GM19397 (cell line): Measurements from ENCODE around the gene RARA.

Experiments used
- ATAC-seq: cut with Tn5 transposase; IDR thresholded peaks from one replicate; pipeline ENCODE4 v1.9.1; 2021; ENCODE audit warnings: mild to moderate bottlenecking, moderate library complexity; ENCODE audit not compliant: unreplicated experiment

The RARA gene

DNA sequence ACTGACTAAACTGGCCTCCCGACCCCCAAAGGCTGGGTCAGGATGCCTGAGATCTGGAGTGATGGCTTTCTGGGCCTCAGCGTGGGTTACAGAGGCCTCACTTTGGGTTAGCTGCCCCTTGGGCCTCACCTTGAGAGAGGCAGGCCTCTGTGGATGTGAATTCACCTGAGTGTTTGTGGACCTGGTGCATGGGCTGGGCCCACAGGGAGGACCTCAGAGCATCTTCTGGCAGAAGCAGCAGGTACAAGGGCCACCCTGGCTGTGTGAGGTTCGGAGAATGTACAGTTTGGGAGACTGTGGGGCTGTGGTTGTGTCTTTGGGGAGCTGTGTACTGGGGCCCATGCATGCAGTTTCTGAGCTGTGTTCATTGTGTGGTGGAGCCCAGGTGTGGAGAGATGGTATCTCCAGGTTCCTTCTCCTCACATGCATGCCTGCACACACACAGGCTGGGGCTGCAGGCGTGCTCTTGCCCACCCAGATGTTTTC is 18.3 kb downstream of the RARA start:
- ATAC-seq: no peak

DNA sequence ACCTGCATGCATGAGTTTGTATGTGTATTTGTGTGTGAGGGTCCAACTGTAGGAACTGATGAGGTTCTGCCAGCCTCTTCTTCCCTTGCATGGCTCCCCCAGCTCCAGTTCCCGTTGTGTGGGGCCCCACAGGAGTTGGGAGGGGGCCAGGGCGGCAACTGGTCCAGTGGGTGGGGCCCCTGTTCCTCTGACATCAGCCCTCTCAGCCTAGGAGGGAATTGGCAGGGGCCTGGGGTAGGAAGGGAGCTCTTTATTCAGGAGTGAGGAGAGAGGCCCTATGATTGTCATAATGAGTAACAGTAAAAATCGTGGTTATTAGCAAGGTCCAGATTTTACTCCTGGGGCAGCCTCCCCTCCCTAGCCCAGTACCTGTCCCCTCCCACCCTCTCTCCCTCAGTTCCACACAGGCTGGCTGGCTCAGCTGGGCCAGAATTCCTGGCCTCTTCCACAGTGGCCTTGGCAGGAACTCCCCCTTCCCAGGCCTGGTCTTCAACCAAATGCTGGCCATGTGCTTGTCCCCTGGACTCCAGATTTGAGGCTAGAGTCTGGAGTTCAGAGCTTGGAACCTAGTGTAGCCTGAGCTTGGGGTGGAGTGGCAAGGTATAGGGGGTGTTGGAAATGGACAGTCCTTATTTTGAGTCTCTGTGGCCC is 18.9 kb downstream of the RARA start:
- ATAC-seq: no peak

DNA sequence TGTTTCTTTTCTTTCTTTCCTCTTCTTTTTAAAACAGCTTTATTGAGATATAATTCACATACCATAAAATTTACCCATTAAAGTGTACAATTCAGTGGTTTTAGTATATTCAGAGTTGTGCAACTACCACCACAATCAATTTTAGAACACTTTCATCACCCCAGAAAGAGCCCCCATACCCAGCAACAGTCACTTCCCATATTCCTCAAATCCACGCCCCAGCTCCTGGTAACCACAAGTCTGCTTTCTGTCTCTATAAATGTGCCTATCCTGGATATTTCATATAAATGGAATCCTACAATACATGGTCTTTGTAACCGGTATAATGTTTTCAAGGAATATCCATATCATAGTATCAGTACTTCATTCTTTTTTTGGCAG is 19.4 kb downstream of the RARA start:
- no peak for ATAC-seq

DNA sequence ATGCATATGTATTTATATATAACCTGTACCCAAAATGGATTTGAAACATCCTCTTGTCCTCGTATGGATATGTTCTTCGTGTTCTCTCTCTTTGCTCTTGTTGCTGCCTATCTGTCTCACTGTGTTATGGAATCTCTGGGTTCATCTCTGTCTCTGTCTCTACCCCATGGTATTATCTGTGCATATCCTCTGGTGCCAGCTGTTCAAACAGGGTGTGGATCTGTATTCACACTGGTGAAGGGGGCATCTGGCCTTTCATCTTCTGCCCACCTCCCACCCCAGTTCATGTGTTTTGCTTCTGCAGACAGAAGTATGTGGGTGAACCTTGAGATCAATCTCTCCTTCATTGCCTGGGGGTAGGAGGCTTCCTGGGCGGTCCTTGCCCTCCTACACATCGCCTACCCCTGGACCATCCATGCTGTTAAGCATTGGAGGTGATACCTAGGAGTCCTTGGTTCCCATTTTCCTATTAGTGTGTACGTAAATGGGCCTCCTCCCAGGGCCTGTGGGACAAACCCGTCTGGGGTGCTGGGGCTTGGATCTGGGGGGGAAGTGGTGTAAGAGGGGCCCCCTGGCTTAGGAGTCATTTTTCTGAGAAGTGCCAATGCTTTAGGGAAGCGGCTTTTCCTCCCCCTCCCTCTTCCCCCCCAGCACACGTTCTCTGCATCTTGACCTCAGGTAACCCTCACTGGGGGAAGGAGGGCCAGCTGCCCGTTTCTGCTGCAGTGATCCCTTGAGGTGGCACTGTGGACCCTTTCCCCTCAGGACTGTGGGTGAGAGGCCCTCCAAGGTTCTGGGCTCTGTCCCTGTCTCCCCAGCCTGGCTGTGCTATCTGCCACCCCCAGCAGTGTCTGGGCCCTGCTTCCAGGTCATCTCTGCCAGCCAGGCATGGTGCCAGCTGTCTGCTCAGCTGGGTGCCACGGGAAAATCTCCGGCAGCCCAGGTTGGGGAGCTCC is 21.1 kb downstream of the RARA start:
- no peak for ATAC-seq

DNA sequence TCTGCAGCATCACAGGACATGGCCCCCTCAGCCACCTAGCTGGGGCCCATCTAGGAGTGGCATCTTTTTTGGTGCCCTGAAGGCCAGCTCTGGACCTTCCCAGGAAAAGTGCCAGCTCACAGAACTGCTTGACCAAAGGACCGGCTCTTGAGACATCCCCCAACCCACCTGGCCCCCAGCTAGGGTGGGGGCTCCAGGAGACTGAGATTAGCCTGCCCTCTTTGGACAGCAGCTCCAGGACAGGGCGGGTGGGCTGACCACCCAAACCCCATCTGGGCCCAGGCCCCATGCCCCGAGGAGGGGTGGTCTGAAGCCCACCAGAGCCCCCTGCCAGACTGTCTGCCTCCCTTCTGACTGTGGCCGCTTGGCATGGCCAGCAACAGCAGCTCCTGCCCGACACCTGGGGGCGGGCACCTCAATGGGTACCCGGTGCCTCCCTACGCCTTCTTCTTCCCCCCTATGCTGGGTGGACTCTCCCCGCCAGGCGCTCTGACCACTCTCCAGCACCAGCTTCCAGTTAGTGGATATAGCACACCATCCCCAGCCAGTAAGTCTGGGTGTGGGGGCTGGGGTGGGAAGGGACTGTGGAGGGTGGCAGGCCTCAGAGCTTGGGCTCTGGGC is 22.0 kb downstream of the RARA start:
- no peak for ATAC-seq

DNA sequence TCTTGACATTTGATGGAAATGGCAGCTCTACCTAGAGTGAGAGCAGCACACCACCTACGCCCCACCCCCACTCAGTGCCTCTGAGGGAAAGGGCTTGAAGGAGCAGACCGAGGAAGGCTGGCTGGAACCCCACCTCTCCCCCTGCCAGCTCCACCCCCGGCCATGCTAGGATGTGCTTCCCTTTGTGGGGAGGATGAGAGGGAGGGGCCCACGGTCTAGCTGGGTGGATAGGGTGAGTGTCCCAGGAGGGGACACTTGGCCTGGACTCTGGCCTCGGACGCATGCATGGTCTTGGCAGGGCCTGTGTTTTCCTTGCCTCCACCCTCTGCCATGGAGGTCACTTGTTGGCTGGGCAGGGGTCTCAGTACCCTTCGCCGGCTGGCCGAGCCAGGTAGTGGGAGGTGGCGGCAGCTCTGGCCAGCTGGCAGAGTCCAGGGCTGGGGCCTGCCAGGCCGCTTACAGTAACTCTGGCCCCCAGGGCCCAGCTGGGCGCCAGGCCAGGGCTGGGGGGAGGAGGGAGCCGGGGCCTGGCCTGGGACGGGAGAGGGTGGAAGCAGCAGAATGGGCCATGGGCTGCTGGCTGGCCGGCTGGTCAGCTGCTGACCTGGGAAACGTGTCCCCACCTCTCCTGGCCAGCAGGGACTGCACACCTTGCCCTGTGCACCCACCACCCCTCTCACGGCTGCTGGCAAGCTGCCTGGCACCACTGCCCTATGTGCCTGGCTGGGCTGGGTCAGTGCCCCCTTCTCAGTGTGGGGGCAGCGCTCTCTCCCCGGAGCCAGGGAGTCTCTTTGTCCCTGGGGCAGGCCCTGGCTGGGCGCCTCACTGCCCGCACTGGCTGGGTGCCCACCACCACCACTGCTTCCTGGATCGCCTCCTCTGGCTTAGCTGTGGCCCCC is 23.0 kb downstream of the RARA start:
- ATAC-seq: no peak

DNA sequence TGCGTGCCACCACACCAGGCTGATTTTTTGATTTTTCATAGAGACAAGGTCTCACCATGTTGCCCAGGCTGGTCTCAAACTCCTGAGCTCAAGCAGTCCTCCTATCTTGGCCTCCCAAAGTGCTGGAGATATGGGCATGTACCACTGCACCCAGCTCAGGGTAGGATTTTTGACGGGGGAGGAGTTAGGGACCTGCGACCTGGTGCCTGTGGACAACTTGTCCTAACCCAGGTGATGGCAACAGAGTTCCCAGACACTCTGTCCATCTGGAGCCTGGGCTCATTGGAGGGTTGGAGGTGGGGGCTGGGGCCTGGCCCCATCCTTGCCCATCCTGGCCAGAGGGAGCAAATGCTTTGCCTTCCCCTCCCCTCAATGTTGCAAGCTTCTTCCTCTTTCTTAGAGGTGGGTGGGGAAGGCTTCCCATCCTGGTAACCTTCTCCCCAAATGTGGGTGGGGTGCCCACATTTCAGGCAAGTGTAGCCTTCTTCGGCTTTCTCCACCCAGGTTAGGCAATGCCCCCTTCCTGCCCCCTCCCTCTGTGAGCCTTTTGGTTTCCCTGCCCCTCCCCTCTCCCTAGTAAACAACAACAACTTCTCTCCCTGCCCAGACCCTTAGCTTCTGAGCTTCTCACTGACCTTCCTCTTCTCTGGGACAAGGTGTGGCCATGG is 24.9 kb downstream of the RARA start:
- ATAC-seq: no peak

DNA sequence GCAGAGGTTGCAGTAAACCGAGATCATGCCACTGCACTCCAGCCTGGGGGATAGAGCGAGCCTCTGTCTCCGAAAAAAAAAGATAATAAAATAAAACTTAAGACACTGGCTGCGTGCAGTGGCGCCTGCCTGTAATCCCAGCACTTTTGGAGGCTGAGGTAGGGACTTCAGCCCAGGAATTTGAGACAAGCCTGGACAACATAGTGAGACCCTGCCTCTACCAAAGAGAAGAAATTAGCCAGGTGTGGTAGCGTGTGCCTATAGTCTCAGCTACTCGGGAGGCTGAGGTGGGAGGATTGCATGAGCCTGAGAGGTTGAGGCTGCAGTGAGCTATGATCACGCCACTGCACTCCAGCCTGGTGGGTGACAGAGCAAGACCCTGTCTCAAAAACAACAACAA is 26.6 kb downstream of the RARA start:
- ATAC-seq: no peak

DNA sequence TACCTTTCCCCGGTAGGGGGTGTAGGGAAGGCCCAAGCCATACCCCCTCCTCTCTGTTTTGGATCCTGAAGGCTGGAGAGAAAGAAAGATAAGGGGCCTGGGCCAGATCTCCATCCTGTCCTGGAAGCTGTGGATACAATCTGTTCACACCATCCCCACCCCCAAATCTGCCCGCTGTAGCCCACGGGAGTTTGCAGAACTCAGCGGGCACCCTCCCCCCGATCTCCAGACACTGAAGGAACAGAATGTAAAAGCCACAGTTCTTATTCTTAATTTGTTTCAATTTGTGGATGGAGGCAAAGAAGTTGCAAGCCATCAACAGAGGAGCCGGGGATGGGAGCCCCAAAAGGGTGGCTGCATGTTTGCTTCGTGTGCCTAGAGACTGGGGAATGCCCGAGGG is 28.4 kb downstream of the RARA start:
- no peak for ATAC-seq

DNA sequence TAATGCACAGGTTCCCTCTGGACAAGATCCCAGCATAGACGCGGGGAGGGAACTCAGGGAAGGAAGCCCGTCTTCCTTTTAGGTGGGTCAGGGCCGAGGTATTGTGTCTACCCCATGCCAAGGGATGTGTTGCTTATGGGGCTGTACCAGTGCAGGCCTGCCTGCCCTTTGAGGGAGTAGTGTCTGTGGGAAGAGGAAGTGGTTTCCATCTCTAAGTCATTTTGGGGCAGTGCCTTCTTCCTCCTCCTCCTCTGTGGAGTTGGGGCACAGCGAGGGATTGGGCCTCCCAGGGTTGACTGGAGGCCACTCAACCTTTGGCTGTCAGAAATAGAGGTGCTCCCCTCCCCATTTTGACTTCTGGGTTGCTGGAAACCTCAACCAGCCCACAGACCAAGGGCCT is 29.1 kb downstream of the RARA start:
- ATAC-seq: no peak

DNA sequence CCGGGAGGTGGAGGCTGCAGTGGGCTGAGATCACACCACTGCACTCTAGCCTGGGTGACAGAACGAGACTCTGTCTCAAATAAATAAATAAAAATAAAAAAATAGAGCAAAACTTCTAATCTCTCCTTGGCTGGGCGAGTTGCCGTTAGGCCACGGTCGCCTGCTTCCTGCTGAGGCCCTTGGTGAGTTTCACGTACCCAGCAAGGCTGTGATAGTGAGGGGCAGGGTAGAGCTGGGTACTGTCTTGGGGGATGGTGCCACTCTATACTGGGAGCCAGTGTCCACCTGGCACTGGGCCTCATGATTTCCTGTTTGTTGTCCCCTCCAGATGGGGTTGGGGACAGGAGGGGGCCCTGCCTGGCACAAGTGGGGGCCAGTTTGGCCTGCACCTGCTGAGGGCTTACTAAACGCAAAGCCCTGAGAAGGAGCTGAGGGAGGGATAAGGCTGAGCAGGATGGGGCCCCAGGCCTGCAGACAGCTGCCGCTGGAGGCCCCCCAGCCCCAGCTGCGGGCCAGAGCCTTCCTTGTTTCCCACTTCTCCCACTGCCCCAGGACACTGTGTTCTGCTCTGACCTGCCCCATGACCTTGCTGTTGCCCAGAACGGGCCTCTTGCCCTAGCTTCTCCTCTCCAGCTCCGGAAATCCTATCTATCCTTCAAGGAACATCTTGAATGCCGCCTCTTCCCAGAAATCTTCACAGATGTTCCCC is 30.1 kb downstream of the RARA start:
- ATAC-seq: no peak

DNA sequence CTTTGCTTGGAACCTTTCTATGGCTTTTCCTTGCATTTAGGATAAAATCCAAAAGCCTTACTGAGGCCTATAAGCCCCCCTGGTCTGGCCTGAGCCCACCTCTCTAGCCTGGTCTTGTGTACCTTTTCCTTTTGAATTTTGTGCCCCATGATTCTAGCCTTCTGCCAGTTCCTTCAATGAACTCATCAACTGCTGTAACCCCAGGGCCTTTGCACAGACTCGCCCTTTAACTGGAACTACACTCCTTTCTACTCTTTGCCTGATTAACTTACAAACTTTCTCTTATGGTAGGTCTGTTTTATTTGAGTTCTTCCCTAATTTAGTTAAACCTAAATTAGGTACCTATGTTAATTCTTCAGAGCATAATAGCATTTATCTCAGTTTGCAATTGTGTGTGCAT is 31.3 kb downstream of the RARA start:
- ATAC-seq: no peak

DNA sequence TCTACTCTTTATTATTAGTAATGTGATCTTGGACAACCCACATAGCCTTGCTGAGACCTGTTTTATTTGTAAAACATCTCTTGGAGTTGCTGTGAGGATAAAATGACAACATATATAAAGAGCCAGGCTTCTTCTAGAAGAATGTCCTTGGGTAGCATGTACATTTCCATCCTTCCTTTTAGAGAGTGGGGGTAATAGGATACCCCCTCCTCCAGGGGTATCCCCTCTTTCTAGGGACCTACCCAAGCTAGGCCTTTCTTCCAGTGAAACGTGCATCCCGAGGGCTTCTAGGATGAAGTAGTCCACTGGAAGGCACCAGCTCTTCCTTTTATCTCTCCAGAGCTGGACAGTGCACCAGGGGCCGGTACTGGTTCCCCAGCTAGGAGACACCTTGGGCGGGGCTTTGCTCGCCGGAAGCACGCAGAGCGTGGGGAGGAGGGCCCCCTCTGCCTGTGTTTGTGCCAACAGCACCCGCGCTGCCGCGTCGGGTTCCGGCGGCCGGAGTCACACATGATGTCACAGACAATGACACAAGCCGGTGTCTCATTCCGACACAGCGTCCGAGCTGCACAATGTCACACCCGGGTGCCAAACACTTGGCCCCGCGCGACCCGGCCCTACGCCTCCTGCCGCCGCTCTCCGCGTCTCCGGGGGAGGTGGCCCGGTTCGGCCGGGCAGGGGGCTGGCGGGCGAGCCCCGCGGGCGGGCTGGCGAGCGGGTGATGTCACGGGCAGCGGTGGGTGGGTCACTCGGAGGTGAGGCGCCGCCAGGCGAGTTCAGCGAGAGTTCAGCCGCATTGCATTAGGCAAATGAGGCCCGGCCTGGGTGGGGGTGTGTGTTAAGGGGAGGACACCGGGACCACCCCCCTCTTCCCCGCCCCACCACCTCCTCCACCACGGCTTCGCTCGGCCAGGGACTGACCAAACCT is 32.2 kb downstream of the RARA start:
- ATAC-seq: peak; percentile 61

DNA sequence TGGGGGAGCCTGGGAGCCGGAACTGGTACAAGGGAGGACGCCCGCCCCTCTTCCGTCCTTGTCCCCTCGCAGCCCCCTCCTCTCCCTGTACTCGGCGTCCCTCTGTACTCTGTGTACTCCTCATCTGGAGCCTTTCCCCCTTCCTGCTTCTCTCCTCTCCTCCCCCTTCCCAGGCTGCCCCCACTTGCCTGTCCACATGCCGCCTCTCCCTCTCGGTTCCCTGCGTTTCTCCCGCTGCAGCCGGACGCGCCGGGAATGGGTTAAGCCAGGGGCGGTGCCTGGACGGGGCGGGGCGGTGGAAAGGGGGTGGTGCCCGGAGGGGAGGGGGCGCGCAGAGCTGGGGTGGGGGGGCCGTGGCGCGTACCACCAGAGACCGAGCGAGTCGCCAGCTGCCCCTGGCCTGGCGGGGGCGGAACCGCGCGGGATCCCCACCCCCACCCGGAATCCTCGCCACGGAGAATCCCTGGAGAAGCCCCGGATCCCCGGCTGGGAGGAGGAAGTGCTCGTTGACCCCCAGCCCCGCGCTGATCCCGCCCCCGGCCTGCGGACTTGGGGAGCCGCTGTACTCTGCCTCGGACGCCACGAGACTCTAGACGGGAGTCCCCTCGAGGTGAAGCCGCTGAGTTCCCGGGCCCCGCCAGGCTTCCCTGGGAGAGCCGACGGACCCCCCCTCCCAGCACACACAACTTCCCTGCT is 33.0 kb downstream of the RARA start:
- no peak for ATAC-seq

DNA sequence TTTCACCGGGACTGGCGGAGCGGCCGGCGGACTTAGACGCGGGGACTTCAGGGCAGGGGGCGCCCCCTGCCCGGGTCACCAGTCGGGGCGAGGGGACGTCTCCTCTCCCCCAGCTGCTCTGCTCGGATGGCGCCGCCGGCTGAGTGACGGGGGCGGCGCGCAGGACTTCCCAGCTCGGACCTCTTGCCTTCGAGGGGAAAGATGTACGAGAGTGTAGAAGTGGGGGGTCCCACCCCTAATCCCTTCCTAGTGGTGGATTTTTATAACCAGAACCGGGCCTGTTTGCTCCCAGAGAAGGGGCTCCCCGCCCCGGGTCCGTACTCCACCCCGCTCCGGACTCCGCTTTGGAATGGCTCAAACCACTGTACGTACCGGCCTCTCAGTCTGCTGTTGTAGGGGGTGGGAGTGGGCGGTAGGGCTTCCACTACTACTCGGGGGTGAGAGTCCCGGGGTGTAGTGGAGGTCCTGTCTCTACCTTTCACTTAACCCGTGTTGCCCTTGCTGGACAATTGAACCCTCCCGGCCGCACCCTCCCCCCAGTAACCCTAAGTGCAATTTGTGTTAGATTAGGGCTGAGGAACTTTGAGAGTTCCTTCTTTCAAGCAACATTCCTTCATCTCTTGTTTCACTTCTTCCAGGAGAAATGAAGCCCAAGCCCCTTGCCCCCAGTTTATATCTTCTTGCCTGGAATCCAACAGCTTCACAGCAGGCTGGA is 33.7 kb downstream of the RARA start:
- no peak for ATAC-seq

DNA sequence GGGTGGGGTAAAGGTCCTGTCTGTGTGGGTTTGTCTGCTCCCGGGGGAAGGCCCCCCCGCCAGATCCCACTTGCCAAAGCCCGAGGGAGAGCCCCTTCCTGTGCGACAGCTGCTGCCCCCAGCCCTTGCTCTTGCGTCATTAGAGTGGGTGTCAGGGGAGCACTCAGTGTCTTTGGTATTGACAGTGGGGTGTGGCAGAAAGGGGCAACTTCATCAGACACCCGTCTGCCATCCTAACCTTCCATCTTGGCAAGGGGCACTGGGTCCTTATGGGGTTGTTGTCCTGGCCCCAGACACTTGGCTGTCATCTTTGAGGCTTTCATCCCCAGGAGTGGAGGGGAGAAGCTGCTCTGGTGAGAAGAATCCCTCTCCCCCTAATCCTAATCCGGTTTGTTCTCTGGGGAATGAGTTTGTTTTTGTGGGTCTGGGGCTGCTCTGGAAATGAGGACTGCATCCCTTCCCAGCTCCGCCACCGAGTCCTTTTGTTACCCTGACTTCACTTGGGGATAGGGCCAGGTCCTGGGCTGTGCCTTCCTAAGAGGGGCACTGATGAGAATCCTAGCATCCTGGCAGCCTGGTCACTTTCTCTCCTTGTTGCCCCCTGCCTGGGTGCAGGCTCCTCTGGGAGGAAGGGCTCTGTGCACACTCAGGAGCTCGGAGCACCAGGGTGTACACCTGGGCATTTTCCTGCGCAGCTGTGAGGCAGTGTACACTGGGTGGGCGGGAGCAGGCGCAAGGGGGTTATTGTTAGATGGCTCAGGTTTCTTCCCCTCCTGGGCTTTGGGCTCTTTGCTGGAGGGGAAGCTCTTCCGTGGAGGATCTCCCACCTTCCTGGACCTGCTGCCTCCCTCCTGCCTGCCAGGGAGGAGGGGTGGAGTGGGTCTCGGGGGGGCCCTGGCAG is 34.5 kb downstream of the RARA start:
- ATAC-seq: no peak
